GM13977 (cell line): ENCODE data around the gene BORA.
"Not testable (repeated sequence)": the region's sequence is repeated elsewhere in the genome, so short reads cannot be mapped to it uniquely, and the experiment has no call there.

ENCODE experiments used
- DNase-seq: peaks from one replicate; pipeline ENCODE4 v3.0.0; 2012; ENCODE audit warnings: low spot score
- CTCF ChIP-seq: IDR thresholded peaks from 2 replicates; pipeline ENCODE4 v1.5.1; 2012; ENCODE audit warnings: mild to moderate bottlenecking, control low read depth; ENCODE audit not compliant: insufficient read depth; ENCODE audit errors: extremely low read depth, missing control alignments
- in situ Hi-C: fragments of 300-500 bp; cut with MboI; formaldehyde crosslinking; loops from one replicate; pipeline ENCODE4 v1.12.0; 2022; ENCODE audit warnings: low sequenced_read_pairs, low pct_unique_long_range_greater_than_20kb, mixed read lengths, inconsistent platforms; ENCODE audit not compliant: unreplicated experiment

Gene BORA

GRCh38 chr13:72782717-72783116, 55.0 kb downstream of the BORA start:
- peak; percentile 6 for DNase-seq
- in situ Hi-C loops, result no loop called here
- TF ChIP-seq CTCF, result no peak

DNA sequence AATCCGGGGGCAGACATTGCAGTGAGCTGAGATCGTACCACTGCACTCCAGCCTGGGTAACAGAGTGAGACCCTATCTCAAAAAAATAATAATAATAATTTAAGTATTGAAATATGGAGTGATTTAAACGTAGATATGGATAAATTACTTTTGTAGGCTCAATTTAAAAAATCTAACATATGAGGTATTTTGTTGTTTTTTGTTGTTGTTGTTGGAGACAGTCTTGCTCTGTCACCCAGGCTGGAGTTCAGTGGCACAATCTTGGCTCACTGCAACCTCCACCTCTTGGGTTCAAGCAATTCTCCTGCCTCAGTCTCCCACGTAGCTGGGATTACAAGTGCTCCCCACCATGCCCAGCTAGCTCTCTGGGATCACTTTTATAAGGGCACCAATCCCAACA, 57.0 kb downstream of the BORA start:
- in situ Hi-C loops, DNase-seq: not testable (repeated sequence)

DNA sequence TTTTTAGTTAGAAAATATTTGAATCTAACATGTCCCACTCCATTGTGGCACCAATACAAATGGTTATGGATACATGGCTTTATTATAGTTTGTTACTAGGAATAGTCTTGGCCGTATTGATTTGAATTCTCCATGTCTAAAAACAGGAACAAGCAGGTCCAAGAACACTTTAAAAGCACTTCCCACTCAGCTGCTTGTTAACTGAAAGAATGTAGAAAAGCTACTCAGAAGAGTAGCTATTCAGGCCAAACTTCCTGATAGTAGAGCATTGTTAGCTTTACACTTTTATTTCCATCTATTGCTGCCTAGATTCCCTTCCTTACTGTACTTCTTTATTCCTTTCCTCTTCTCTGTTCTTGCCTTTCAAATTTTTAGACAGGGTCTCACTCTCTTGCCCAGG, 61.1 kb downstream of the BORA start:
- in situ Hi-C loops, result no loop called here
- DNase-seq, result no peak
- TF ChIP-seq CTCF, result no peak

DNA sequence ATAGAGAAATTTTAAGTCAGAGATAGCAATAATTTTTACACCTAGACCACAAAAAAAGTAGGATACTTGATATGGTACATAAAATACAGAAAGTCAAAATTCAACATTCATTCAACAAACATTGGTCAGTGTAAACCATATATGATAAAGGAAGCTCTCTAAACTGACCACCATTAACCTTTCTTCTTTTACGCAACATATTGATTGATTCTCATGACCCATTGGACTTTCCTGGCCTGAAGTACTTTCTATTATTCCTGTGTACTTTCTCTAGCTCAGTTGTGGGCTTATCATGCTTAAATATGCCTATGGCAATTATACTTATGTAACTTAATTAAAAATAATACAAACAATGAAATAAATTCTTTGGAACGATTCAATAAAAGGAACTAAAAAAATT, 64.9 kb downstream of the BORA start:
- in situ Hi-C loops, result no loop called here
- TF ChIP-seq CTCF, result no peak
- DNase-seq, result no peak

DNA sequence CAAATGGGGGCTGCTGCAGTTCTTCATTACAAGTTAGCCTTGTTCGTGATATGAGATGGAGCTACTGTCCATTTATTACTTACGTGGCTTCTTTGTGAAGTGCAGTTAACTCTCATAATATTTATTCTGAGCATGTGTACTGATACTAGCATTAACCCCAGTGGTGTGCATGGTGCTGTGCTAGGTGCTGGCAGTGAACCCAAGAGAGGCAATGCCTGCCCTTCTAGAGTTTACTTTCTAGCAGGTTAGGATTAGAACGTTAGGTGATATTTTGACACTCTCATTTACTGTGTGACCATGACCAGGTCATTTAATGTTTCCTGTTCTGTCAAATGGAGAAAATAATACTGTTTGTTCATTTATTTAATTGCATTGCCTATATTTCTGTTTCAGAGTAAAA, 71.1 kb downstream of the BORA start:
- in situ Hi-C loops, result no loop called here
- no peak for DNase-seq
- TF ChIP-seq CTCF, result no peak

GRCh38 chr13:72804301-72804700, 76.6 kb downstream of the BORA start:
- TF ChIP-seq CTCF, result no peak
- DNase-seq, result no peak
- in situ Hi-C loops, result loop anchor here (25.0 kb wide), 1 partner anchor 908 kb away; no protein-coding TSS in a partner anchor
